Hepatocyte (in vitro differentiated cells): ENCODE results near the gene PPIB. TPM values are rescaled to one million over a fixed set of nuclear protein-coding genes. Genes with fewer than 3 reads are reported as not detected.

Experiments used
- DNase-seq: peaks from one replicate; pipeline ENCODE4 v3.0.0-alpha.2; 2016; ENCODE audit warnings: low spot score
- H2AFZ ChIP-seq: fragments of 200-600 bp; sonication (generic); 2 replicates; pipeline ENCODE4 v1.6.0; 2016; ENCODE audit warnings: antibody characterized with exemption, mild to moderate bottlenecking
- H3K27ac ChIP-seq: fragments of 200-600 bp; sonication (generic); 2 replicates; pipeline ENCODE4 v1.5.1; 2016; ENCODE audit warnings: mild to moderate bottlenecking
- H3K27me3 ChIP-seq: fragments of 200-600 bp; sonication (generic); 2 replicates; pipeline ENCODE4 v1.6.1; 2016
- H3K36me3 ChIP-seq: fragments of 200-600 bp; sonication (generic); replicated peaks from 2 replicates; pipeline ENCODE4 v1.5.1; 2016; ENCODE audit warnings: low read depth; ENCODE audit not compliant: insufficient read depth
- H3K4me1 ChIP-seq: fragments of 200-600 bp; sonication (generic); 2 replicates; pipeline ENCODE4 v1.5.1; 2016; ENCODE audit warnings: mild to moderate bottlenecking, moderate library complexity; ENCODE audit not compliant: insufficient read depth
- H3K4me2 ChIP-seq: fragments of 200-600 bp; sonication (generic); 2 replicates; pipeline ENCODE4 v1.6.0; 2016
- H3K4me3 ChIP-seq: fragments of 200-600 bp; sonication (generic); 2 replicates; pipeline ENCODE4 v1.5.1; 2016; ENCODE audit warnings: mild to moderate bottlenecking
- H3K79me2 ChIP-seq: fragments of 200-600 bp; sonication (generic); 2 replicates; pipeline ENCODE4 v1.6.0; 2017; ENCODE audit warnings: mild to moderate bottlenecking
- H3K9me2 ChIP-seq: fragments of 200-600 bp; sonication (generic); replicated peaks from 2 replicates; pipeline ENCODE4 v1.6.0; 2017; ENCODE audit warnings: mild to moderate bottlenecking; ENCODE audit not compliant: insufficient read depth
- H3K9me3 ChIP-seq: fragments of 200-600 bp; sonication (generic); 2 replicates; pipeline ENCODE4 v1.5.1; 2016; ENCODE audit warnings: low read depth, mild to moderate bottlenecking
- H4K20me1 ChIP-seq: fragments of 200-600 bp; sonication (generic); 2 replicates; pipeline ENCODE4 v1.6.0; 2016; ENCODE audit warnings: mild to moderate bottlenecking; ENCODE audit not compliant: insufficient read depth, poor library complexity, severe bottlenecking
- CTCF ChIP-seq: fragments of 200-600 bp; sonication (generic); IDR thresholded peaks from 2 replicates; pipeline ENCODE4 v1.5.1; 2016; ENCODE audit warnings: antibody characterized with exemption, mild to moderate bottlenecking; ENCODE audit not compliant: poor library complexity
- EZH2 ChIP-seq: fragments of 200-600 bp; sonication (generic); IDR thresholded peaks from 2 replicates; pipeline ENCODE4 v1.6.1; 2016; ENCODE audit warnings: antibody characterized with exemption, mild to moderate bottlenecking, borderline replicate concordance
- EZH2phosphoT487 ChIP-seq: fragments of 200-600 bp; sonication (generic); IDR thresholded peaks from one replicate; pipeline ENCODE4 v1.6.1; 2018; ENCODE audit warnings: antibody characterized with exemption, mild to moderate bottlenecking, low read depth, moderate library complexity; ENCODE audit not compliant: unreplicated experiment, severe bottlenecking
- WGBS: methylation state at CpG from one replicate; pipeline ENCODE4 v1.1.6; 2016; ENCODE audit warnings: low lambda C conversion rate; ENCODE audit errors: missing lambda C conversion rate; 5-methylcytosine and 5-hydroxymethylcytosine counted together
- polyA plus RNA-seq: library from polyadenylated mRNA; unstranded; fragments of >200 nt; fragmentation: Nextera tagmentation; extraction: Ambion mirVana; gene quantifications from 2 replicates; pipeline ENCODE4 v1.2.1, GENCODE V29; 2016
- total RNA-seq: library from RNA; depleted of rRNA; stranded (reverse); fragments of >200 nt; gene quantifications from 2 replicates; pipeline ENCODE4 v1.2.3, GENCODE V29; 2014

Gene PPIB
- total and polyA plus RNA-seq, 2 experiments from 2014 or later = 799 to 1,542 TPM

- no peak overlapping the region for H3K4me3 ChIP-seq
- peaks cover 22% of the 10 kb centered on the region for H3K4me1 ChIP-seq
- no peak overlapping the region for H3K4me2 ChIP-seq
- no peaks in the 10 kb centered on the region for H3K36me3 ChIP-seq
- peaks cover 24% of the 10 kb centered on the region for H4K20me1 ChIP-seq
- TF ChIP-seq CTCF = no peak
- no peak for TF ChIP-seq EZH2
- TF ChIP-seq EZH2phosphoT487 = no peak
- H3K9me3 ChIP-seq = no peaks in the 10 kb centered on the region
- peaks cover 30% of the 10 kb centered on the region for H3K79me2 ChIP-seq
- no peaks in the 10 kb centered on the region for H3K27me3 ChIP-seq
- DNase-seq = no peak
- no peaks in the 10 kb centered on the region for H3K9me2 ChIP-seq
- H3K27ac ChIP-seq = peak overlapping the region; percentile 85
- 90% methylated on average over 4 of the region's 4 CpGs for WGBS
- H2AFZ ChIP-seq = no peak overlapping the region
These were observed 1.6 kb upstream of the PPIB start for GRCh38 chr15:64164436-64164835.

GRCh38 chr15:64163659-64164362, 989 bp upstream of the PPIB start:
- no peak for DNase-seq
- Histone ChIP-seq H3K4me1 (peaks cover 22% of the 10 kb centered on the region), H3K4me3 (peak overlapping the region; percentile 6), H3K27ac (peak overlapping the region; percentile 85), H3K9me2 (no peaks in the 10 kb centered on the region), H2AFZ (peak overlapping the region; percentile 90), H3K9me3 (no peaks in the 10 kb centered on the region), H4K20me1 (peaks cover 25% of the 10 kb centered on the region), H3K4me2 (peak overlapping the region; percentile 73), H3K79me2 (peaks cover 32% of the 10 kb centered on the region), H3K36me3 (no peaks in the 10 kb centered on the region), H3K27me3 (no peaks in the 10 kb centered on the region)
- no peak for TF ChIP-seq EZH2
- TF ChIP-seq EZH2phosphoT487 = no peak
- no peak for TF ChIP-seq CTCF
- 64% methylated on average over 14 of the region's 14 CpGs for WGBS

GRCh38 chr15:64162478-64162868, 349 bp downstream of the PPIB start:
- TF ChIP-seq EZH2 (no peak), EZH2phosphoT487 (no peak)
- H3K9me3 ChIP-seq = no peaks in the 10 kb centered on the region
- H3K4me3 ChIP-seq = peak overlapping the region; percentile 96
- no peak for DNase-seq
- no peaks in the 10 kb centered on the region for H3K9me2 ChIP-seq
- WGBS = 1% methylated on average over 20 of the region's 21 CpGs
- peaks cover 38% of the 10 kb centered on the region for H4K20me1 ChIP-seq
- H2AFZ ChIP-seq = peak overlapping the region; percentile 62
- H3K27ac ChIP-seq = peak overlapping the region; percentile 93
- H3K27me3 ChIP-seq = no peaks in the 10 kb centered on the region
- peaks cover 32% of the 10 kb centered on the region for H3K79me2 ChIP-seq
- no peaks in the 10 kb centered on the region for H3K36me3 ChIP-seq
- peaks cover 22% of the 10 kb centered on the region for H3K4me1 ChIP-seq
- peak overlapping the region; percentile 95 for H3K4me2 ChIP-seq

- no peaks in the 10 kb centered on the region for H3K9me3 ChIP-seq
- TF ChIP-seq EZH2 (no peak), CTCF (no peak), EZH2phosphoT487 (no peak)
- peaks cover 22% of the 10 kb centered on the region for H3K4me1 ChIP-seq
- no peaks in the 10 kb centered on the region for H3K27me3 ChIP-seq
- peak overlapping the region; percentile 93 for H3K27ac ChIP-seq
- H3K4me2 ChIP-seq = peak overlapping the region; percentile 95
- peak overlapping the region; percentile 96 for H3K4me3 ChIP-seq
- no peaks in the 10 kb centered on the region for H3K36me3 ChIP-seq
- peaks cover 44% of the 10 kb centered on the region for H4K20me1 ChIP-seq
- no peaks in the 10 kb centered on the region for H3K9me2 ChIP-seq
- H3K79me2 ChIP-seq = peaks cover 32% of the 10 kb centered on the region
- 60% methylated on average over 12 of the region's 12 CpGs for WGBS
- H2AFZ ChIP-seq = peak overlapping the region; percentile 62
- no peak for DNase-seq
These were observed 939 bp downstream of the PPIB start for GRCh38 chr15:64161688-64162477.
